Breast epithelium (tissue), 4 donors: Measurements from ENCODE around the gene CDC34. TPM values are rescaled to one million over a fixed set of nuclear protein-coding genes. Genes with fewer than 3 reads are reported as not detected.

ENCODE experiments used
- DNase-seq, 2 donors: peaks; one replicate each; pipeline ENCODE4 v3.0.0-alpha.2; 2019; ENCODE audit warnings: low spot score in 2 of 2
- H3K27ac ChIP-seq, 2 donors: fragments of 200-600 bp; sonication (generic) in 1 of 2; one replicate each; pipeline ENCODE4 v1.5.1; 2016 to 2019; ENCODE audit warnings: mild to moderate bottlenecking in 1 of 2
- H3K27me3 ChIP-seq, 2 donors: fragments of 200-600 bp; sonication (generic) in 1 of 2; one replicate each; pipeline versions ENCODE4 v1.5.1 to v1.6.0; 2017 to 2019; ENCODE audit warnings: control low read depth in 1 of 2, mild to moderate bottlenecking in 1 of 2
- H3K36me3 ChIP-seq: fragments of 200-600 bp; one replicate; pipeline ENCODE4 v1.5.1; 2019
- H3K4me1 ChIP-seq, 2 donors: fragments of 200-600 bp; sonication (generic); one replicate each; pipeline ENCODE4 v1.5.1; 2016 to 2019; ENCODE audit warnings: control low read depth in 1 of 2
- H3K4me3 ChIP-seq, 3 donors: fragments of 200-600 bp; sonication (generic); 1 replicate in 2 of 3; 2 replicates in 1 of 3; pipeline ENCODE4 v1.5.1; 2016 to 2019; ENCODE audit warnings: mild to moderate bottlenecking in 3 of 3, moderate library complexity in 2 of 3
- H3K9me3 ChIP-seq, 2 donors: fragments of 200-600 bp; sonication (generic) in 1 of 2; one replicate each; pipeline ENCODE4 v1.5.1; 2016 to 2019; ENCODE audit warnings: control low read depth in 1 of 2
- CTCF ChIP-seq, 3 donors: fragments of 450-650 bp; IDR thresholded peaks; one replicate each; pipeline ENCODE4 v1.5.1; 2016 to 2017; ENCODE audit warnings: antibody characterized with exemption in 3 of 3, mild to moderate bottlenecking in 3 of 3, moderate library complexity in 3 of 3
- POLR2A ChIP-seq: fragments of 450-650 bp; IDR thresholded peaks from one replicate; pipeline ENCODE4 v1.6.1; 2016; ENCODE audit warnings: antibody characterized with exemption, mild to moderate bottlenecking, moderate library complexity
- POLR2AphosphoS5 ChIP-seq, 3 donors: sonication (generic); formaldehyde crosslinking; IDR thresholded peaks; one replicate each; pipeline ENCODE4 v1.6.1; 2017; ENCODE audit warnings: antibody characterized with exemption in 3 of 3
- intact Hi-C: fragments of 100-400 bp; cut with DNase I; formaldehyde crosslinking; loops from one replicate; pipeline ENCODE4 v1.15.1; 2023; ENCODE audit warnings: low total_unique reads
- total RNA-seq, 3 donors: library from RNA; depleted of rRNA; stranded (reverse); fragments of >200 nt; gene quantifications; one replicate each; pipeline ENCODE4 v1.1.0, GENCODE V29; 2016

Gene CDC34
- total RNA-seq, 3 donors from 2014 or later, result 44.6 to 69.5 (median 49.3) TPM

GRCh38 chr19:533364-534058, 2.0 kb downstream of the CDC34 start:
- Histone ChIP-seq H3K27me3 (no peaks in the 10 kb centered on the region), H3K36me3 (no peaks in the 10 kb centered on the region), H3K4me3 (peak overlapping the region; percentile 94 to 98 (median 98)), H3K9me3 (no peaks in the 10 kb centered on the region), H3K27ac (peak overlapping the region; percentile 84 to 99), H3K4me1 (peaks cover 8 to 20% of the 10 kb centered on the region in 2 donors)
- DNase-seq, result no peak
- TF ChIP-seq POLR2AphosphoS5 (IDR thresholded peaks at IDR 0.05) (no peak), POLR2A (no peak), CTCF (IDR thresholded peaks at IDR 0.05) (no peak)
- intact Hi-C loops, result no loop called here

- Histone ChIP-seq H3K36me3 (no peaks in the 10 kb centered on the region), H3K9me3 (no peaks in the 10 kb centered on the region), H3K27ac (peak overlapping the region; percentile 84 to 99), H3K4me3 (peak overlapping the region in 2 of 3 donors; percentile 94 to 98), H3K27me3 (no peaks in the 10 kb centered on the region), H3K4me1 (peaks cover 8 to 20% of the 10 kb centered on the region in 2 donors)
- no peak for DNase-seq
- TF ChIP-seq CTCF (IDR thresholded peaks at IDR 0.05) (no peak), POLR2A (no peak), POLR2AphosphoS5 (IDR thresholded peaks at IDR 0.05) (no peak)
- intact Hi-C loops, result no loop called here
Measured at GRCh38 chr19:534088-534487, 2.5 kb downstream of the CDC34 start.

- Histone ChIP-seq H3K36me3 (no peaks in the 10 kb centered on the region), H3K27me3 (no peaks in the 10 kb centered on the region), H3K4me3 (no peak overlapping the region), H3K4me1 (peaks cover 8 to 20% of the 10 kb centered on the region in 2 donors), H3K9me3 (no peaks in the 10 kb centered on the region), H3K27ac (peak overlapping the region; percentile 2 to 36)
- no peak for TF ChIP-seq POLR2AphosphoS5 (IDR thresholded peaks at IDR 0.05)
- no peak for TF ChIP-seq POLR2A
- TF ChIP-seq CTCF (IDR thresholded peaks at IDR 0.05), result no peak
- intact Hi-C loops, result no loop called here
- DNase-seq, result no peak
Measured at GRCh38 chr19:535017-535835, 3.7 kb downstream of the CDC34 start.

- TF ChIP-seq POLR2AphosphoS5 (IDR thresholded peaks at IDR 0.05) (no peak), CTCF (IDR thresholded peaks at IDR 0.05) (no peak), POLR2A (no peak)
- DNase-seq, result no peak
- Histone ChIP-seq H3K4me3 (no peak overlapping the region), H3K9me3 (no peaks in the 10 kb centered on the region), H3K27me3 (no peaks in the 10 kb centered on the region), H3K4me1 (peaks cover 7 to 20% of the 10 kb centered on the region in 2 donors), H3K27ac (no peak overlapping the region), H3K36me3 (no peaks in the 10 kb centered on the region)
- intact Hi-C loops, result no loop called here
Measured at GRCh38 chr19:536031-536880, 4.7 kb downstream of the CDC34 start.
